NOMO-1 treated with DMSO at 0.1 percent for 48 hours (cell line): ENCODE results near the gene PRR15L.
"Not testable (repeated sequence)": the region's sequence is repeated elsewhere in the genome, so short reads cannot be mapped to it uniquely, and the experiment has no call there.

Source experiments
- DNase-seq: peaks from one replicate; lab custom pipeline; 2025; ENCODE audit not compliant: unreplicated experiment; lab: John Stamatoyannopoulos, UW

PRR15L gene, protein sequence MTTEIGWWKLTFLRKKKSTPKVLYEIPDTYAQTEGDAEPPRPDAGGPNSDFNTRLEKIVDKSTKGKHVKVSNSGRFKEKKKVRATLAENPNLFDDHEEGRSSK

DNA sequence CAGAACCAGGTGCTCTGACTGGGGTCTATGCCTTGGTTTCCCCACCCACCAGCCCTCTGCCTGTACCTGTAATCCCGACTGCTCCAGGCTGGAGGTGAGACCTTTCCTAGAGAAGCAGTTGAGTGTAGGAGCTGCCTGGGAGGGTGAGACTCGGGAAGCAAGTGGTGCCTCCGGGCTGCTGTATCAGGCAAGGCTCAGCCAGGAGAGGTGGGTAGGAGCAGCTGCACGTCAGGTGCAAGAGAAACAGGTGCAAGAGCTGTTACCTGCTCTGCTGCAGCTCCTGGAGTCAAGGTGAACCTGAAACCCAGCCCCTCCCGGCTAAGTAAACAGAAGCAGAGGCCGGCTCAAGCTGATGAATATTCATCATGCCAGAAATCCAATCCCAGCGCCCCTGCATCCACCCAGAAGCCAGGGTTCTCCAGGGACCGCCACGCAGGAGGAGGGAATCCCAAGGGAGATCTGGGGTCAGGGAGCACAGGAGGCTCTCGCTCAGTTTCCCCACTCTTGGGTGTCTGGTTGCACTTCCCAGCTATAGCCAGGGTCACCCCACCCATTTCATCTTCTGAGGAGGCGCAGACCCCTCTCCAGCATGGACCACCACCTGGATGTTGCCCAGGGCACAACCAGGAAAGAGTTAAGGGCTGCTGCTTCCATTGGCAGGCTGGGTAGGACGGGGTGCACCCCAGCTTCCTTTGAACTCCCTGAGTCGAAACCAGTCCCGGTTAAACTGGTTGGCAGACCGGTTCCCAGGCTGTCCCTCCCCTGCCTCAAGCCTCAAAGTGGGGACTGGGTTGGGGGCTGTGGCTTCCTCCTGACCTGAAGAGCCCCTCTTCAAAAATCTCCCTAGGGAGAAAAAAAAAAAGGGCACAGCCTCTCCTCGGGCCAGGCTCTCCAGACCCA, at the start of gene PRR15L:
PRR15L (minus strand) TSS at position 293 of the 900 bp plus-strand sequence. CDS start 4,649 bp downstream, outside the sequence.
- no peak for DNase-seq

DNA sequence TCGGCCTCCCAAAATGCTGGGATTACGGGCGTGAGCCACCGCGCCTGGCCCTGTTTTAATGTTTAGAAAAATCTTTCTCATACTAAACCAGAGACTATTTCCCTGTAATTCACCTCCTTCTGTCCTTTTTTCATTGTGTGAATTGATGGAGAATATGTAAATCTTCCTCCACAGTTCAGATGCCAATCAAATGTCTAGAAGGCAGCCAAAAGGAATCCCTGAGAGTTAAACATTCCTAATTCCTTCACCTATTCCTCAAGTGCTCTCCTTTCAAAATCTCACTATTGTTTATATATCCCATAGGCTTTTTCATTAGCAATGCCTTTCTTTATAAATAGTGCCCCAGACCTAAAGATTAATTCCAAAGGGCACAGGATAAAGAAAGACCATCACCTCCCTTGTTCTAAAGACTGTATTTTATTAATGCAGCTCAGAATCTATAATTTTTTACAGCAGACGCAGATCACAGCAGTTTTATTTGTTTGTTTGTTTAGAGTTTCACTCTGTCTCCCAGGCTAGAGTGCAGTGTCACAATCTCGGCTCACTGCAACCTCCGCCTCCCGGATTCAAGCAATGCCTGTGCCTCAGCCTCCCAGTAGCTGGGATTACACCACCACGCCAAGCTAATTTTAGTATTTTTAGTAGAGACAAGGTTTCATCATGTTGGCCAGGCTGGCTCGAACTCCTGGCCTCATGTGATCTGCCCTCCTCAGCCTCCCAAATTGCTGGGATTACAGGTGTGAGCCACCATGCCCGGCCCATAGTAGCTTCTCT, 49.4 kb upstream of the PRR15L start:
- DNase-seq: no peak

DNA sequence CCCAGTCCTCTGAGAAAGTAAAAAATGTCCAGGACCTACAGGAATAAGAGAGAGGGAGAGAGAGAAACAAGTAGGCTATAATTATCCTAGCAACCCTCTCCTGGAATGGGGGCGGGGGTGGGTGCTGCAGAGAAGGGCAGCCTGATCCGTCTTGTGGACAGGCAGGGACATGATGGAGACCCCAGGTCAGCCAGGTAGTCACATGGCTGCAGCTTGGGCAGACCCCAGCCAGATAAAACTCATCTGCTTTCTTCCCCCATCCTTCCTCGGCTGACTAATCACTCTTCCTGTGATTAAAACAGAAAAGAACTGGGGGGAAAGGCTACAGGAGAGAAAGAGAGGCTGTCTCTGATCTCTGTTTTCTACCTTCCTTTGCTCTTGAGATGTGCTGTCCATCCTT, 47.3 kb upstream of the PRR15L start:
- DNase-seq: no peak

DNA sequence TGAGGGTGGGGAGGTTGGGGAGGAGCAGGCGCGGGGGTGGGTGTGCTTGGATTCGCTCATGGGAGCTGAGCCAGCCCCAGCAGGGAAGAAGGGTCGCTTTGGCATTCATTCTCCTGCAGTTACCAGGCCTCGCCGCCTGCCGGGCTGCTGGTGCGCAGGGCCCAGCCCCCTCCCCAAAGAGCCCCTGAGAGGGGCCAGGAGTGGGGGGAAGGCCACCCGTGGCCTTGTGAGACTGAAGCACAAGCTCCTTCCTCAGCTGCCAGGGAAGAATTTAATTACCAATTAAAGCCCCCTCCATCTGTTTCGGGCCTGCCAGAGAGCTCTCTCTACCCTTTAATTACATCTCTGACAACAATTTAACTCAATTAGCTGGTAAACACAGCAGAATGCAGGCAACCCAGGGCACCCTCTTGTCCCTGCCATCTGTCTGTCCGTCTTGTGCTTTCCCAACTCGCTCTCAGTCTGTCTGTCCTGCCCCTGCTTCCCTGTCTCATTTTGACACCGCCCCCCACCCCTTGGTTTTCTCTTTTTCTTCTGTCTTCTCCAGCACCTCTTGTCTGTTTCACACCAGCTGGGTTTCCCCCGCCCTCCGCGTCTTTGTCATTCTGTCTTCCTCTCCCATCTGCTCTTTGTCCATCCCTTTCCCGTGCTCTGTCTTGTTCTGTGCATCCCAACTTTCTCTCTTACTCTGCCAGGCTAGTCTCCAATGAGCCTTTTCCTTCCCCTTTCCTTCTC, 45.9 kb upstream of the PRR15L start:
- no peak for DNase-seq

DNA sequence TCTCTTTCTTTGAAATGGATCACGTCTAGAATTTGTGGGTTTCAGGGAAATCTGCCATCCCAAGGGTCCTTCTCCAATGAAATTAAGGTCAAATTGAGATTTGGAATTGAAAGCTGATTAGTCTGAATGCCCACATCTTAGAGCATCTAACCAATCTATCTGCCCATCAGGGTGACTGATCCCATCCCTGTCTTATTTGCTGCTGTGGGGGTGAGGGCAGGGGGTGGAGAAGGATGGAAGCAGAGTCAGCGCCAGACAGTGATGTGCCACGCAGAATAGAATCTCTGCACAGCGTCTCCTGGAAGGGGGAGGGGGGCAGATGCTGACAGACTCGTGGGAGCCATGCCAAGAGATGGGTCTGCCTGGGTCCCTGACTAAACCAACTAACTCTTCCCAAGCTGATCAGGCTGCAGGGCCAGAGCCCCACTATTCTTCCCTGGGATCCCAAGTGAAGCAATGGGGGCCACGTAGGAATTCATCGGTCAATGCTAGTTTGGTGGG, 45.3 kb upstream of the PRR15L start:
- no peak for DNase-seq

DNA sequence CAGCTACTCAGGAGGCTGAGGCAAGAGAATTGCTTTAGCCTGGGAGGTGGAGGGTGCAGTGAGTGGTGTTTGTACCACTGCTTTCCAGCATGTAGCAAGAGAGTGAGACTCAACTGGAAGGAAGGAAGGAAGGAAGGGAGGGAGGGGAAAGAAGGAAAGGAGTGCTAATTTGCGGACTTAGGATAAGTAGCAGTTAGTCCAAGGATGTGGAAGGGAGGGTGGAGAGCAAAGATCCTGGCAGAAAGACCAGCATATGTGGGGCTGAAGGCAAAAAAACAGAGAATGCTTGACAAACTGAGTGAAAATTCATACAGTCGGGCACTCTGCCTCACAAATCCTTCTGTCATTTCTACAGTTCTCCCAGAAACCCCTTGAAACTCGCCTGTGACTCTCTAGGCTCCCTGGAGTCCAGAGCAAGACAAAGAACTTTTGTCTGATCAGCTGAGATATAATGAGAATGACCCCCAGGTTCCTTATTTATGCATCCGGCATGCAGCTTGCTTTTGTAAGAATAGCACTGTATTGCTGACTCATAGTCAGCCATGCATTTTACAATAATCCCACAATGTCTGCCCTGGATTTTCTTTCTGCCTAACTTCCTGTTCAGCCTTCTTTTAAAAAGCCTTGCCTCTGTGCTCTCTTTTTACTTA, 44.7 kb upstream of the PRR15L start:
- peak; percentile 90 for DNase-seq

DNA sequence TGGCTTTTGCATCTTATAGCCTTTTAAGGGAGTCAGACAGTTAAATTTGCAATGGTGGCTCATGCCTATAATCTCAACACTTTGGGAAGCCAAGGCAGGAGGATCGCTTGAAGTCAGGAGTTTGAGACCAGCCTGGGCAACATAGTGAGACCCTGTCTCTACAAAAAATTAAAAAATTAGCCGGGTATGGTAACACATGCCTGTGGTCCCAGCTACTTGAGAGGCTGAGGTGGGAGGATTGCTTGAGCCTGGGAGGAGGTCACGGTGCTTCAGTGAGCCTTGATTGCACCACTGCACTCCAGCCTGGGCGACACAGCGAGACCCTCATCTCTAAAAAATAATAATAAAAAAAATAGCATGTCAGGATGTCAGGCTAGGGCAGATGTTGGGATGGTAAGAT, 44.0 kb upstream of the PRR15L start:
- not testable (repeated sequence) for DNase-seq

DNA sequence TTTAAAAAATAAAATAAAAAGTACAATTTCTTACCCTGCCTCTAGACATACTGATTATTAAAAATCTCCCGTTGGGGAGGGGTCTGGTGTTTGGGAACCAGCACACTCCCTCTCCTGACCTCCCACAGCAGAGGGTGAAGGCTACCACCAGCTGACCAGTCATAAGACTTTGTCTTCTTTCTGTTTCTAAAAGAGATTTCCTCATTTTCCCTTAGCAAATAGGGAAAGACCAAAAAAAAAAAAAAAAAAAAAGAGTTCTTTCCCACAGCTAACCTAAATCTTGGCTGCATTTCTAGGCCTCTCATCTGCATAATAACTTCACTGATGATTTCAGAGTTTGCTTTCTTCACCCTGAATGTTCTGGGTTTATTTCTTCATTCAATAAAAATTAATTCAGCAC, 43.5 kb upstream of the PRR15L start:
- DNase-seq: no peak

DNA sequence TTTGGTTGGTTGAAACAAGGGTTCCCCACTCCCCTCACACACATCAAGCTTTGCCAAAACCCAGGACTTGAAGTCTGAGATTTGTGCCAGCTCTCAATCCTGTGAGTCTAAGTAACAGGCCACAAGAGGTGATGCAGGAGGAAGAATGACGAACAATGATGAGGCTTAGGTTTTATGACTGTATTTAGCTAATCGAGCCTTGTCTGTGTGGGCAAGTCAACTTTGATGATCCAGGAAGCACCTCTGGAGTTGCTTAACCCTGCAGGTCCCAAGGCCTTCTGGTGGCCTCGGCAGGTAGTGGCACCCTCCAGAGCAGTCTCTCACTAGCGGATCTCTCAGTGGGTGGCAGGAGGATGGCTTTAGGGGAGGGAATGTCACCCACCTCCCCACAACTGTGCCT, 41.9 kb upstream of the PRR15L start:
- DNase-seq: peak; percentile 48

DNA sequence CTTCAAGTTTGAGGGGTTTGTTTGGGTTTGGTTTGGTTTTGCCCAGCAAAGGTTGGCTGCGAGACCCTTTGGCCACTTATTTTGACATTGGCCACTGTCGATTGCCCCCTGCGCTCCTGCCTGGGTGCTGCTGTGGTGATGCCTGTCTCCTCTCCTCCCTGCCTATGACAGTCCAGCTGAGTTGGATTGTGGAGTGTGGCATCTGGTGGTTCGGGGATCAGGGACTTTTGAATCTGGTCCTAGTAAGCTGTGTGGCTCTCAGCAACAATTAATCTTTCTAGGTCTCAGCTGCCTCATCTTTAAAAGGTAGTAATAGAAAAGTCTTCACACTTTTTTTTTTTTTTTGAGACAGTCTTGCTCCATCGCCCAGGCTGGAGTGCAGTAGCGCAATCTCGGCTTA, 40.4 kb upstream of the PRR15L start:
- no peak for DNase-seq

DNA sequence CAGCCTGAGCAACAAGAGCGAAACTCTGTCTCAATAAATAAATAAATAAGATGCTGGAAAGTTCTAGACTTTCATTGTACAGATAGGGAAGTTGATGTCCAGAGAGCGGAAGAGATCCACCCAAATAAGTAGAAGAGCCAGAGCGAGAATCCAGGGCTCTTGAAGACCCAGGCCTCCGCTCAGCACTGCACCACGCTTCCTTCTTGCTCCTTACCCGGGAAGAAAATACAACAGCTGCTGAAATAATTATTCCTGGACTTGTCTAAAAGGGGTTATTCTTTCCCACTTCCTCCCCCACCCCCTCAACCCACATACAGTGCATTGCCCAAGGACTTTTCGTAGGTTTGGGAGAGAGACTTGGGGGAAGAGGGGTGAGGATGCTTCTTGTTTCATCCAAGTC, 39.9 kb upstream of the PRR15L start:
- DNase-seq: no peak

DNA sequence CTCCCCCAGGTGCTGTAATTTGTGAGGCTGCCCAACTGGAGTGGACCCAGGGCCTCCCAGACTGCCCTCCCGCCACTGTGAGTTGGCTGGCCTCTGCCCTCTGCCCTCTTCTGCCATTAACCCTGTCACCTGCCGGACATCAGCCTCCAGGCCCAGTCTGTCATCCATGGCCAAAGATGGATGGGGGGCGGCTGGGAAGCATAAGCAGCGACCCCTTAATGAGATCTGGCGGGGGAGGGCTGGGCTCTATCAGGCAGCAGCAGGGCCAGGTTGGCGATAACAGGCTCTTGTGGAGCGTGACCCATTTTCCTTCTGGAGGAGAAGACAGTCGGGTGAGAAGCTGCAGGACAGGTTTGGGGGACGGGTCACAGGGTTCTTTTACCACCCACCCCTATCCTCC, 38.5 kb upstream of the PRR15L start:
- no peak for DNase-seq

DNA sequence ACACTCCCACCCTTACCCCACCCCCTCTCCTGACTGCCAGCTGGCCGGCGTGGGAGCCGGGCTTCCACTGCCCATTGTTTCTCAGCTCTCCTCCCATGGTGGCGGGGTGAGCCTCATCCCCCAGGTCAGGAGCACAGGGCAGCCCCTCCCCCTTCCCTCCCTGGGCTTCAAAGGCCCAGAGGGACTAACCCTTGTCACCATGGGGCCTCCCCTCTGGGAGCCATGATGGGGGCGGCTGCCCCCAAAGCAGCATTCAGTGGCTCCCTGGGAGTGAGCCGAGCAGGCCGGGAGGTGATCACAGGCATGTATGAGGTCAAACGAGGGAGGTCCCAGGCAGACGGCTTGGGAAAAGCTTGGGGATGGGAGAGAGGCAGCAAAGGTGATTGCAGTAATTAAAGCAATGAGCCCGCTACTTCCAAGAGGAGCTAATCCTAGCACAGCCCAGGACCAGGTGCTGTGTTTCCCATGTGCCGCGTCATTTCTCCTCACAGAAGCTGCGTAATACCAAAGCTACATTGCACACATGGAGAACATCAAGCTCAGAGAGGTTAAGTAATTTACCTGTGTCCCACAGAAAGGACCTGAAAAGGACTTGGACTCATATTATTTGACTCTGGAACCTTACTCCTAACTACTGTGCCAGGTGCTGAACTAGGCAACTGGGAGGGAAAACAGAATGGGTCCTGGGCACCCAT, 37.7 kb upstream of the PRR15L start:
- DNase-seq: no peak

DNA sequence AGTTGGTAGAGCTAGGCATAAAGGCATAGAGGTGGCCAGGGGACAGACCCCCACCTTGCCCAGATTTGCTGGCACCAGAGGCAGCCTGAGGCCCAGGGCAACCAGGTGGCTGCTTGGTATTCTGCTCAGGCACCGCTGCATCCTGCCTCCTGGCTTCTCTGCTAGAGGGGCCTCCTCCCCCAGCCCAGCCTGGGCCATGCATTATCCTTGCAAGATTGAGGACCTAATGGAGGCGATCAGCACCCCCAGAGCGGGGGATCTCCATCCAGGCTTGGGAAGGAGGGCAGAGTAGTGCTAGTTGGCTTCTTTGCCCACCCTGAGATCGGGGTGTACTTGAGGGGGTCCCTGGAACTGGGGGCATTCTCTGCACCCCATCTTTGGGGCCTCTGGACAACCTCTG, 37.0 kb upstream of the PRR15L start:
- DNase-seq: no peak

DNA sequence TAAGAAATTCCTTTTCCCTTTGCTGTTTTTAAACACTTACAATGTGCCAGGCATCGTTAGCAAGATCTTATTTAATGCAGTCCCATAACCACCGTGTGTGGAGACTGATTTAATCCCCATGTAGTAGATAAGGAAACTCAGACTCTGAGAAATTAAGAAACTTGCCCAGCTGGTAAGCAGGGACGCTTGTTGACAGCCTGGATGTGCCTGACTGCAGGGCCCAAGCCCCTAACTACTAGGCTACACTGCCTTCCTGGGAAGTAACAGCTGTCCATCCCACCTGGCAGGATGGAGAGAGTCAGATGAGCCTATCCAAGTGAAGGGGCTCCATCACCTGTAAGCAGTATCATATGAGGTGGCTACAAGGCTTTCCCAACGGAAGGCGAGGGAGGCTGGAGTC, 36.3 kb upstream of the PRR15L start:
- DNase-seq: no peak

DNA sequence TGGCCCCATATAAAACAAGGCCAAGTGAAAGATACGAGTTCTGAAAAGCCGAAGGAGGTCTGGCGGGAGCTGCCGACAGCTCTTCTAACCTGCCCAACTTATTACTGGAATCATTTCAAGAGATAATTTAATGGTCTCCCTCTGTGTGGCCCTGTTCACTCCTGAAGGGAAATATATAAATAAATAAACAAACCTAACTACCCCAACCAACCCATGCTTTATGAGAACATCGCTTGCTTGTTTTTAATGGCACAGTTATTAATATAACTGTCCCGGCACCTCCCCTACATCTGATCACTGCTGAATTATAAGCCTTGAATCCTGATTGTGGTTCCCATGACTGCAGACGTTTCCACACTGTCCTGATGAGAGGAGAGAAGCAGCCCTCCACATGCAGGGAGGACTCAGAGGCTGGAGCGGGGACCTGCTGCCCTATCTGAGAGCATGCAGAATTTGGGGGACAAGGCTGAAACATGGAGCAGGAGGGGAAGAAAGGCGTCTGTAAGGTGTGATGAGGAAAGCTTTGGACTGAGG, 35.4 kb upstream of the PRR15L start:
- no peak for DNase-seq

DNA sequence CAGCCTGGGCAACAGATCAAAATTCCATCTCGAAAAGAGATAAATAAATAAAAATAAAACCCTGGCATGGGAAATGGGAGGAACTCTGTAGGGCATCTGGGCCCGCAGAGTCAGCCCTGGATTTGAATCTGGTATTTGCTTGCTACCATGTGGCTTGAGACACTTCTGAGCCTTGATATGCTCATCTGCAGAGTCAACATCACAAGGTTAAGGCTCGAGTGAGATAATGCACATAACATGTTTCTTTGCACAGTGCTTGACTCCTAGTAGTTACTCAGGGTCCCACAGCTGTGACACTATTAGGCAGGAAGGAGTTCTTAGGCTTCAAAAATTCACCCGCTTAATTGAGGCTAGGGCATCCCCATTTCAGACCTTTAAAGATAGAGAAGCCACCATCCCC, 34.5 kb upstream of the PRR15L start:
- DNase-seq: no peak

DNA sequence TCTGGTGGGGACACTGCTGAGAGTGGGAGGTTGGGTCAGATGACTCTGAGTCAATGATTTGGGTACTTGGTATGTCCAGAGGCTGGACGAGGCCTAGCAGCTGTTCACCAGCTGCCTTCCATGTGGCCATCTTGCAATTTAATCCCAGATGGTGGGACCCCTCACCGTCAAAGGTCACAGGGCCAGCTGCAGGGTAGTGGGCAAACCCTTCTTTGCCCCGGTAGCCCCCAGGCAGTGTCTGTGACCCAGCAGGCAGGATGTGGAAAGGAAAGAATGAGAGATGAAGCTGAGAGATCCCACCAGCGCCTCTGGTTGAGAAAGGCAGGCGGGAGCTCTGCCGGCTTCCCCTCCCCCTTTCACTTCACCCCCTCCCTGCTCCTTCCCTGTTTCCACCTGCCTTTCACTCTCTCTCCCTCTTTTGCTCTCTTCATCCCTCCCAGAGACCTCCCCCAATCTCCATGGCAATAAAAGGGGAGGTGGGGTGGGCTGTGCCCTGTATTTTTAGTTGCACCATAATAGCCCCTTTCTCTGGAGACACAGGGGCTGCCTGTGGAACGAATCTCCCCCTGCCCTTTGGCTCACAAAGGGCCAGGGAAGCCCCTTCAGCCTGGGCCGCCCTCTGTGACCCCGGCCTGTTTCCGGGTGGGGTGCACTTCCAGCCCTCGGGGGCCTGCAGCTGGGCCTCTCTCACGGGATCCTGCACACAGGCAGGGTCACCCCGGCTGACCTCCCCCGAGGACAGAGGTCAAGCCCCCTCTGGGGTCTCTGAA, 33.5 kb upstream of the PRR15L start:
- DNase-seq: no peak

DNA sequence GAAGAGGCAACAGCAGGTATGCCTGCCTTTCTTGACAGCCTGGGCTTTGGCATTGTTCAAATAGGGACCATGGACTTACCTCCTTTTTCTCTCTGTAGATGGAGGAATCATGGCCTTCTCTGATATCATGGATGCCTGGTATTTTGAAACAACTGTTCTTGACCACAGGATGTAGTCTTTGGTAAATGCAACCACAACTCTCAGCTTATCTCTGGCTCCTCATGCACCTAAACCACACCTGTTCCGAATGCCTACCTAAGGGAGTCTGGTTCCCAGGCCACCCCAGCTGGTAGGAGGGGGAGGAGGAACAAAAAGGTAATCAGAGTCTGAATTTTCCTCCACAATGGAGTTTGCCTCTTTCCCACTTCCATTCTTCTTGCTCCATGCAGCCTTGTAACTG, 32.0 kb upstream of the PRR15L start:
- DNase-seq: no peak
